Spleen (tissue), 11 donors: ENCODE measurements around the gene PARP1. TPM values are rescaled to one million over a fixed set of nuclear protein-coding genes. Genes with fewer than 3 reads are reported as not detected.

Source experiments
- DNase-seq: peaks from one replicate; pipeline ENCODE4 v3.0.0-alpha.2; 2020
- H3K27ac ChIP-seq, 8 donors: fragments of 200-600 bp; sonication (generic) in 7 of 8; 1 replicate in 4 of 8; 2 replicates in 4 of 8; pipeline versions ENCODE4 v1.5.0 to v1.8.0; 2016 to 2021; ENCODE audit warnings: inconsistent platforms in 4 of 8, mild to moderate bottlenecking in 4 of 8, moderate library complexity in 1 of 8
- H3K27me3 ChIP-seq, 7 donors: fragments of 200-600 bp; sonication (generic) in 6 of 7; replicated peaks in 1 of 7; 1 replicate in 4 of 7; 2 replicates in 3 of 7; pipeline versions ENCODE4 v1.5.0 to v1.8.0; 2016 to 2021; ENCODE audit warnings: inconsistent platforms in 3 of 7, mild to moderate bottlenecking in 1 of 7
- H3K36me3 ChIP-seq, 6 donors: fragments of 200-600 bp; sonication (generic) in 5 of 6; 1 replicate in 4 of 6; 2 replicates in 2 of 6; pipeline versions ENCODE4 v1.5.0 to v1.8.0; 2016 to 2021; ENCODE audit warnings: inconsistent platforms in 2 of 6
- H3K4me1 ChIP-seq, 6 donors: fragments of 200-600 bp; sonication (generic) in 5 of 6; 1 replicate in 3 of 6; 2 replicates in 3 of 6; pipeline versions ENCODE4 v1.5.0 to v1.8.0; 2016 to 2021; ENCODE audit warnings: inconsistent platforms in 3 of 6
- H3K4me3 ChIP-seq, 8 donors: fragments of 200-600 bp; sonication (generic) in 7 of 8; 1 replicate in 4 of 8; 2 replicates in 4 of 8; pipeline versions ENCODE4 v1.5.0 to v1.8.0; 2016 to 2021; ENCODE audit warnings: inconsistent platforms in 4 of 8, mild to moderate bottlenecking in 4 of 8, moderate library complexity in 2 of 8
- H3K9me3 ChIP-seq, 8 donors: fragments of 200-600 bp; sonication (generic) in 7 of 8; 1 replicate in 4 of 8; 2 replicates in 4 of 8; pipeline versions ENCODE4 v1.5.0 to v1.8.0; 2016 to 2021; ENCODE audit warnings: inconsistent platforms in 4 of 8
- CTCF ChIP-seq, 11 experiments: fragments of 200-600 bp in 7 of 11; fragments of 450-650 bp in 4 of 11; sonication (generic) in 4 of 11; IDR thresholded peaks in 8 of 11; conservative IDR thresholded peaks in 3 of 11; 1 replicate in 7 of 11; 2 replicates in 4 of 11; pipeline versions ENCODE4 v1.4.0 to v1.8.0; 2016 to 2021; ENCODE audit warnings: antibody characterized with exemption in 11 of 11, inconsistent platforms in 4 of 11, mild to moderate bottlenecking in 1 of 11
- POLR2A ChIP-seq, 3 donors: fragments of 450-650 bp; IDR thresholded peaks; one replicate each; pipeline ENCODE4 v1.5.1; 2017; ENCODE audit warnings: antibody characterized with exemption in 3 of 3, mild to moderate bottlenecking in 1 of 3
- POLR2AphosphoS5 ChIP-seq, 3 donors: sonication (generic); formaldehyde crosslinking; IDR thresholded peaks; one replicate each; pipeline ENCODE4 v1.5.1; 2017; ENCODE audit warnings: antibody characterized with exemption in 3 of 3
- WGBS, 5 donors: extraction: QIAGEN DNeasy Blood & Tissue Kit in 3 of 5; methylation state at CpG; one replicate each; pipeline versions ENCODE4 v1.1.5 to v1.1.7; 2013 to 2018; 5-methylcytosine and 5-hydroxymethylcytosine counted together
- intact Hi-C: fragments of 100-400 bp; cut with DNase I; formaldehyde crosslinking; loops from one replicate; pipeline ENCODE4 v1.15.0; 2023; ENCODE audit warnings: low total_unique reads
- polyA plus RNA-seq, 3 donors: library from polyadenylated mRNA; stranded (reverse); fragments of 200-250 nt; gene quantifications; one replicate each; pipeline ENCODE4 v1.2.1, GENCODE V29; 2013
- total RNA-seq, 7 donors: library from RNA; depleted of rRNA in 3 of 7; stranded (reverse); fragments of >200 nt in 3 of 7; fragmentation: NEBNext Ultra II Directional in 4 of 7; extraction: Animal tissue kit (Norgen Biotek cat#: 25700) in 4 of 7; gene quantifications; one replicate each; pipeline versions ENCODE4 v1.1.0 to v1.2.1, GENCODE V29; 2016 to 2021
- donor health status: healthy with polysubstance abuse.
- donor health status: DM: no; HTN: no; CAD: no; lungs with moderate emphysema.
- donor health status: DM: no; HTN: no; CAD: no.
- donor health status: Bipolar disorder and iron deficiency.
- donor health status: healthy.
- donor health status: DM: no; HTN: no; CAD: no.
- donor health status: DM: yes; HTN: yes; CAD: no.

Gene PARP1
- total and polyA plus RNA-seq, 10 donors: 39.2 to 213 (median 125) TPM

DNA sequence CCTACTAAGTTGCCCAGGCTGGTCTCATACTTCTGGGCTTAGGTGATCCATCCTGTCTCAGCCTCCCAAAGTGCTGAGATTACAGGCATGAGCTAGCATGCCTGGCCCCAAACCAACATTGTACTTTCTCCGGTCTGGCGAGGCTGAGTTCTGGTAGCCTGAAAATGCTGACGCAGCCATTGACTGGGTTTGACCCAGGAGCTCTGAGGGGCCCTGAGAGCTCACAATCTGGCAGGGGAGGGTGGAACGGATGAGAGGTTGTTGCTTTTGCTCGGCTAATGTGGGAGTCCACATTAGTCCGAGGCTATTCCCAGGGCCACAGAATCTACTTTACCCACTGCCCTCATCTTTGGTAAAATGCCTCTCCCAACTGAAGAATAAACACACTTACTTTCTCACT lies 35.1 kb upstream of the PARP1 start:
- no peak for TF ChIP-seq POLR2AphosphoS5 (IDR thresholded peaks at IDR 0.05)
- TF ChIP-seq CTCF (IDR thresholded peaks at IDR 0.05 in 8 of 11, conservative IDR thresholded peaks at IDR 0.05 in 3 of 11): no peak
- no peak for TF ChIP-seq POLR2A (IDR thresholded peaks at IDR 0.05)
- no peak for DNase-seq
- Histone ChIP-seq H3K27me3 (no peaks in the 10 kb centered on the region), H3K4me1 (peaks cover 0 to 19% (median 12%) of the 10 kb centered on the region in 6 donors), H3K9me3 (no peaks in the 10 kb centered on the region), H3K36me3 (no peaks in the 10 kb centered on the region), H3K27ac (no peak overlapping the region), H3K4me3 (no peak overlapping the region)
- 75 to 90% (median 88%) methylated on average over 6 of the region's 6 CpGs for WGBS, 5 donors
- intact Hi-C loops: no loop called here

DNA sequence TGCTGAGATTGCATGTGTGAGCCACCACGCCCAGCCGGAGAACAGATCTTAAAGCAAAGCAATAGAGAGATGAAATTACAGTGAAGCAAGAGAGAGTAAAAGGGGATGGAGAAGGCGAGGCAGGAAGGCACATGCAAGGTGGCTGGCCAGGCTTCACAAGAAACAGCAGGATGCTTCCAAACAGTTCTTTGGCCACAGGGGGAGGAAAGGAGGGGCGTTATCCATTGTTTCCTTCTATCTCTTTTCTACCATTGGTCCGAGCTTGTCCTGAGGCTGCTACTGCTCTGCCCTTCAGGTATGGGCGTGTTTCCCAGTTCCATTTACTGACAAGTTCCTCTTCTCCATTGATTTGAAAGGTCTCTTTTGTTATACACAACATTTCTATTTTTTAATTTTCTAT lies 33.7 kb upstream of the PARP1 start:
- no peaks in the 10 kb centered on the region for H3K27me3 ChIP-seq
- H3K27ac ChIP-seq: no peak overlapping the region
- no peak for TF ChIP-seq POLR2AphosphoS5 (IDR thresholded peaks at IDR 0.05)
- no peak for TF ChIP-seq POLR2A (IDR thresholded peaks at IDR 0.05)
- TF ChIP-seq CTCF (IDR thresholded peaks at IDR 0.05 in 8 of 11, conservative IDR thresholded peaks at IDR 0.05 in 3 of 11): no peak
- peaks cover 0 to 31% (median 12%) of the 10 kb centered on the region in 6 donors for H3K4me1 ChIP-seq
- H3K4me3 ChIP-seq: no peak overlapping the region
- DNase-seq: no peak
- H3K9me3 ChIP-seq: no peaks in the 10 kb centered on the region
- no peaks in the 10 kb centered on the region for H3K36me3 ChIP-seq
- intact Hi-C loops: no loop called here
- 87 to 93% (median 90%) methylated on average over 6 of the region's 6 CpGs for WGBS, 5 donors

DNA sequence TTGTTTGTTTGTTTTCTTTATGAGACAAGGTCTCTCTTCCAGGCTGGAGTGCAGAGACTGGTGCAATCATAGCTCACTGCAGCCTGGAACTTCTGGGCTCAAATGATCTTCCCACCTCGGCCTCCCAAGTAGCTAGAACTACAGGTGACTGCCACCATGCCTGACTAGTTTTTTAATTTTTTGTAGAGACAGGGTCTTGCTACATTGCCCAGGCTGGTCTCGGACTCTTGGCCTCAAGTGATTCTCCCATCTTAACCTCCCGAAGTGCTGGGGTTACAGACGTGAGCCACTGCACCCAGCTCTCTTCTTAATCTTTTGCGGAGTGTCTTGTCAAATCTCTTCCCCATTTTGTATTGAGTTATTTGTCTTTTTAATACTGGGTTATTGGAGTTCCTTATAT lies 32.6 kb upstream of the PARP1 start:
- intact Hi-C loops: no loop called here
- TF ChIP-seq POLR2A (IDR thresholded peaks at IDR 0.05): no peak
- no peak for TF ChIP-seq POLR2AphosphoS5 (IDR thresholded peaks at IDR 0.05)
- no peak for TF ChIP-seq CTCF (IDR thresholded peaks at IDR 0.05 in 8 of 11, conservative IDR thresholded peaks at IDR 0.05 in 3 of 11)
- no peak for DNase-seq
- Histone ChIP-seq H3K9me3 (no peaks in the 10 kb centered on the region), H3K27ac (no peak overlapping the region), H3K4me3 (no peak overlapping the region), H3K36me3 (no peaks in the 10 kb centered on the region), H3K4me1 (peaks cover 0 to 28% (median 10%) of the 10 kb centered on the region in 6 donors), H3K27me3 (no peaks in the 10 kb centered on the region)
- 78 to 93% (median 87%) methylated on average over 5 of the region's 5 CpGs for WGBS, 5 donors

- TF ChIP-seq CTCF (IDR thresholded peaks at IDR 0.05 in 8 of 11, conservative IDR thresholded peaks at IDR 0.05 in 3 of 11): peak in 3 of 11 experiments; percentile 9 to 21 (median 15)
- no peak for TF ChIP-seq POLR2AphosphoS5 (IDR thresholded peaks at IDR 0.05)
- no peak for TF ChIP-seq POLR2A (IDR thresholded peaks at IDR 0.05)
- 69 to 87% (median 75%) methylated on average over 2 of the region's 2 CpGs for WGBS, 5 donors
- no peak for DNase-seq
- Histone ChIP-seq H3K27ac (no peak overlapping the region), H3K9me3 (no peaks in the 10 kb centered on the region), H3K36me3 (no peaks in the 10 kb centered on the region), H3K4me1 (peaks cover 0 to 15% (median 0%) of the 10 kb centered on the region in 6 donors), H3K27me3 (no peaks in the 10 kb centered on the region), H3K4me3 (no peak overlapping the region)
- intact Hi-C loops: no loop called here
Measured at GRCh38 chr1:226438007-226438406, 30.1 kb upstream of the PARP1 start.
